HEK293 (cell line): ENCODE measurements around the gene FBXO36.

ENCODE experiments used
- CTCF ChIP-seq: fragments of 450-650 bp; formaldehyde crosslinking; IDR thresholded peaks from 2 replicates; pipeline ENCODE4 v1.5.1; 2016; ENCODE audit warnings: missing biosample characterization, missing genetic modification characterization
- INSM2 ChIP-seq: fragments of 450-650 bp; formaldehyde crosslinking; IDR thresholded peaks from 2 replicates; pipeline ENCODE4 v1.5.1; 2016; ENCODE audit warnings: missing biosample characterization, missing genetic modification characterization
- KLF1 ChIP-seq: fragments of 450-650 bp; formaldehyde crosslinking; IDR thresholded peaks from 2 replicates; pipeline ENCODE4 v1.5.1; 2016; ENCODE audit warnings: missing biosample characterization, missing genetic modification characterization
- ZBTB7A ChIP-seq: fragments of 450-650 bp; formaldehyde crosslinking; IDR thresholded peaks from 2 replicates; pipeline ENCODE4 v1.5.1; 2016; ENCODE audit warnings: low read depth, missing biosample characterization, missing genetic modification characterization
- ZNF114 ChIP-seq: fragments of 450-650 bp; formaldehyde crosslinking; IDR thresholded peaks from 2 replicates; pipeline ENCODE4 v1.5.0; 2017; ENCODE audit warnings: missing biosample characterization, missing genetic modification characterization
- ZNF157 ChIP-seq: fragments of 450-650 bp; formaldehyde crosslinking; IDR thresholded peaks from 2 replicates; pipeline ENCODE4 v1.5.1; 2016; ENCODE audit warnings: missing biosample characterization, missing genetic modification characterization
- ZNF174 ChIP-seq: fragments of 450-650 bp; formaldehyde crosslinking; IDR thresholded peaks from 2 replicates; pipeline ENCODE4 v1.5.0; 2017; ENCODE audit warnings: missing biosample characterization, mild to moderate bottlenecking, missing genetic modification characterization
- ZNF335 ChIP-seq: fragments of 450-650 bp; formaldehyde crosslinking; conservative IDR thresholded peaks from 2 replicates; pipeline ENCODE4 v1.5.1; 2016; ENCODE audit warnings: missing biosample characterization, missing genetic modification characterization
- ZNF488 ChIP-seq: fragments of 450-650 bp; formaldehyde crosslinking; IDR thresholded peaks from 2 replicates; pipeline ENCODE4 v1.5.1; 2016; ENCODE audit warnings: missing biosample characterization, missing genetic modification characterization
- ZNF585B ChIP-seq: fragments of 450-650 bp; formaldehyde crosslinking; IDR thresholded peaks from 2 replicates; pipeline ENCODE4 v1.5.1; 2016; ENCODE audit warnings: missing biosample characterization, missing genetic modification characterization
- ZNF664 ChIP-seq: fragments of 450-650 bp; formaldehyde crosslinking; IDR thresholded peaks from 2 replicates; pipeline ENCODE4 v1.5.1; 2016; ENCODE audit warnings: missing biosample characterization, missing genetic modification characterization
- ZSCAN30 ChIP-seq: fragments of 450-650 bp; IDR thresholded peaks from 2 replicates; pipeline ENCODE4 v1.5.1; 2018; ENCODE audit warnings: missing biosample characterization, mild to moderate bottlenecking, missing genetic modification characterization, moderate library complexity

- TF ChIP-seq ZNF174 (tag by site-specific recombination) (no peak), KLF1 (tag by site-specific recombination) (no peak), CTCF (tag by site-specific recombination) (no peak), ZBTB7A (no peak), ZNF585B (tag by site-specific recombination) (no peak), INSM2 (tag by site-specific recombination) (no peak), ZNF335 (tag by site-specific recombination) (no peak), ZSCAN30 (tag by site-specific recombination) (no peak), ZNF114 (tag by site-specific recombination) (no peak), ZNF488 (tag by site-specific recombination) (no peak), ZNF157 (tag by site-specific recombination) (no peak), ZNF664 (no peak)
These were observed 47.6 kb downstream of the FBXO36 start for GRCh38 chr2:229969921-229970320.
